Vagina (tissue), 2 donors: ENCODE results near the gene PAM16. TPM values are rescaled to one million over a fixed set of nuclear protein-coding genes. Genes with fewer than 3 reads are reported as not detected.
"Not testable (repeated sequence)": the region's sequence is repeated elsewhere in the genome, so short reads cannot be mapped to it uniquely, and the experiment has no call there.

Experiments used
- DNase-seq, 2 donors: peaks; one replicate each; pipeline ENCODE4 v3.0.0-alpha.2; 2017; ENCODE audit errors: extremely low spot score in 2 of 2
- H3K27ac ChIP-seq: fragments of 200-600 bp; sonication (generic); one replicate; pipeline ENCODE4 v1.5.1; 2019
- H3K27me3 ChIP-seq: fragments of 200-600 bp; sonication (generic); one replicate; pipeline ENCODE4 v1.5.1; 2019
- H3K36me3 ChIP-seq, 2 donors: fragments of 200-600 bp; sonication (generic); one replicate each; pipeline ENCODE4 v1.5.1; 2017 to 2019
- H3K4me1 ChIP-seq: fragments of 200-600 bp; sonication (generic); one replicate; pipeline ENCODE4 v1.5.1; 2019
- H3K4me3 ChIP-seq, 2 donors: fragments of 200-600 bp; sonication (generic); 1 replicate in 1 of 2; 2 replicates in 1 of 2; pipeline ENCODE4 v1.5.1; 2016 to 2019
- H3K9me3 ChIP-seq: fragments of 200-600 bp; sonication (generic); one replicate; pipeline ENCODE4 v1.5.1; 2019
- POLR2A ChIP-seq, 2 donors: fragments of 450-650 bp; IDR thresholded peaks; one replicate each; pipeline ENCODE4 v1.6.1; 2017; ENCODE audit warnings: antibody characterized with exemption in 2 of 2, mild to moderate bottlenecking in 2 of 2, moderate library complexity in 2 of 2
- POLR2AphosphoS5 ChIP-seq, 2 donors: sonication (generic); formaldehyde crosslinking; IDR thresholded peaks; one replicate each; pipeline ENCODE4 v1.9.0; 2017; ENCODE audit warnings: antibody characterized with exemption in 2 of 2, mild to moderate bottlenecking in 2 of 2, low read depth in 1 of 2; ENCODE audit not compliant: insufficient read depth in 1 of 2
- intact Hi-C: fragments of 100-400 bp; cut with DNase I; formaldehyde crosslinking; loops from one replicate; pipeline ENCODE4 v1.15.1; 2023
- total RNA-seq: library from RNA; depleted of rRNA; stranded (reverse); fragments of >200 nt; gene quantifications from one replicate; pipeline ENCODE4 v1.2.3, GENCODE V29; 2016
- TF ChIP-seq, protein P1 (sequence below), 3 experiments: fragments of 450-650 bp in 2 of 3; fragments of 200-600 bp in 1 of 3; sonication (generic) in 1 of 3; IDR thresholded peaks; one replicate each; pipeline ENCODE4 v1.5.1; 2017 to 2019; ENCODE audit warnings: antibody characterized with exemption in 3 of 3, mild to moderate bottlenecking in 2 of 3, moderate library complexity in 2 of 3

PAM16 gene
- total RNA-seq, 1 donor from 2014 or later, result 76.1 TPM

DNA sequence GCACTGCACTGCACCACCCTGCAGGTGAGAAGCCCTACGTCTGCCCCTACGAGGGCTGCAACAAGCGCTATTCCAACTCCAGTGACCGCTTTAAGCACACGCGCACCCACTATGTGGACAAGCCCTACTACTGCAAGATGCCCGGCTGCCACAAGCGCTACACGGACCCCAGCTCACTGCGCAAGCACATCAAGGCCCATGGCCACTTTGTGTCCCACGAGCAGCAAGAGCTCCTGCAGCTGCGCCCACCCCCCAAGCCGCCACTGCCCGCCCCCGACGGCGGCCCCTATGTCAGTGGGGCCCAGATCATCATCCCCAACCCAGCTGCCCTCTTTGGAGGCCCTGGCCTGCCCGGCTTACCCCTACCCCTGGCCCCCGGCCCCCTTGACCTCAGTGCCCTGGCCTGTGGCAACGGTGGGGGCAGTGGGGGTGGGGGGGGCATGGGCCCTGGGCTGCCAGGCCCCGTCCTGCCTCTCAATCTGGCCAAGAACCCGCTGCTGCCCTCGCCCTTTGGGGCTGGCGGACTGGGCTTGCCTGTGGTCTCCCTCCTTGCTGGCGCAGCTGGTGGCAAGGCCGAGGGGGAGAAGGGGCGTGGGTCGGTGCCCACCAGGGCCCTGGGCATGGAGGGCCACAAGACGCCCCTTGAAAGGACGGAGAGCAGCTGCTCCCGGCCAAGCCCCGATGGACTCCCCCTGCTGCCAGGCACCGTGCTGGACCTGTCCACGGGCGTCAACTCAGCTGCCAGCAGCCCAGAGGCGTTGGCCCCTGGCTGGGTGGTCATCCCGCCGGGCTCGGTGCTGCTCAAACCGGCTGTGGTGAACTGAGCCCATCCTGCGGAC, 14.2 kb downstream of the PAM16 start:
- intact Hi-C loops, result loop anchor here (10.0 kb wide), 1 partner anchor 132 kb away; no protein-coding TSS in a partner anchor

DNA sequence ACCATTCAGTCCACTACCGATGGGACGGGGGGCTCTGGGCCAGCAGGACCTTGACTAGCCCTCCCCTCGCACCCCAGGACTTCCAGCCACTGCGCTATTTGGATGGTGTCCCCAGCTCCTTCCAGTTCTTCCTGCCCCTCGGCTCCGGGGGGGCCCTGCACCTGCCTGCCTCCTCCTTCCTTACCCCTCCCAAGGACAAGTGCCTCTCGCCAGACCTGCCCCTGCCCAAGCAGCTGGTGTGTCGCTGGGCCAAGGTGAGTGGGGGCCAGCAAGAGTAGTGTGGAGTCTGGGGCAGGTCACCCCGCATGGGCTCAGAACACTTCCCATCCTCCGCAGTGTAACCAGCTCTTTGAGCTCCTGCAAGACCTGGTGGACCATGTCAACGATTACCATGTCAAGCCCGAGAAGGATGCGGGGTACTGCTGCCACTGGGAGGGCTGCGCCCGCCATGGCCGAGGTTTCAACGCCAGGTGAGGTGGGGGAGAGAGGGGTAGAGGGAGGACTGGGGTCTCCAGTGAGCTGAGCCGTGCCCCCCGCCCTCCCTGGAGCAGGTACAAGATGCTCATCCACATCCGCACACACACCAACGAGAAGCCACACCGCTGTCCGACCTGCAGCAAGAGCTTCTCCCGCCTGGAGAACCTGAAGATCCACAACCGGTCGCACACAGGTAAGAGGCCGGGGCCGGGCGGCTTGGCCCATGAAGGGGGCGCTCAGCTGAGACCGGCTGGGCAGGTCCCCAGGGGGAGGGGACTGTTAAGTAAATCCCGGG, 16.2 kb downstream of the PAM16 start:
- TF ChIP-seq POLR2AphosphoS5 (IDR thresholded peaks at IDR 0.05; ENCODE audit: insufficient read depth in 1 of 2, low read depth in 1 of 2) (no peak), POLR2A (IDR thresholded peaks at IDR 0.05) (no peak)
- TF ChIP-seq, protein P1, sequence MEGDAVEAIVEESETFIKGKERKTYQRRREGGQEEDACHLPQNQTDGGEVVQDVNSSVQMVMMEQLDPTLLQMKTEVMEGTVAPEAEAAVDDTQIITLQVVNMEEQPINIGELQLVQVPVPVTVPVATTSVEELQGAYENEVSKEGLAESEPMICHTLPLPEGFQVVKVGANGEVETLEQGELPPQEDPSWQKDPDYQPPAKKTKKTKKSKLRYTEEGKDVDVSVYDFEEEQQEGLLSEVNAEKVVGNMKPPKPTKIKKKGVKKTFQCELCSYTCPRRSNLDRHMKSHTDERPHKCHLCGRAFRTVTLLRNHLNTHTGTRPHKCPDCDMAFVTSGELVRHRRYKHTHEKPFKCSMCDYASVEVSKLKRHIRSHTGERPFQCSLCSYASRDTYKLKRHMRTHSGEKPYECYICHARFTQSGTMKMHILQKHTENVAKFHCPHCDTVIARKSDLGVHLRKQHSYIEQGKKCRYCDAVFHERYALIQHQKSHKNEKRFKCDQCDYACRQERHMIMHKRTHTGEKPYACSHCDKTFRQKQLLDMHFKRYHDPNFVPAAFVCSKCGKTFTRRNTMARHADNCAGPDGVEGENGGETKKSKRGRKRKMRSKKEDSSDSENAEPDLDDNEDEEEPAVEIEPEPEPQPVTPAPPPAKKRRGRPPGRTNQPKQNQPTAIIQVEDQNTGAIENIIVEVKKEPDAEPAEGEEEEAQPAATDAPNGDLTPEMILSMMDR (IDR thresholded peaks at IDR 0.05), result no peak
- intact Hi-C loops, result loop anchor here (10.0 kb wide), 1 partner anchor 130 kb away; no protein-coding TSS in a partner anchor
- H3K27me3 ChIP-seq, result no peaks in the 10 kb centered on the region
- no peak for DNase-seq
- H3K9me3 ChIP-seq, result no peaks in the 10 kb centered on the region
- no peak overlapping the region for H3K4me3 ChIP-seq
- peaks cover 20% of the 10 kb centered on the region for H3K4me1 ChIP-seq
- no peak overlapping the region for H3K27ac ChIP-seq
- peaks cover 0 to 36% of the 10 kb centered on the region in 2 donors for H3K36me3 ChIP-seq

More for the DNA sequence above, 14.2 kb downstream of the PAM16 start:
- peaks cover 29% of the 10 kb centered on the region for H3K4me1 ChIP-seq
- H3K27ac ChIP-seq, result no peak overlapping the region
- H3K36me3 ChIP-seq, result peaks cover 0 to 36% of the 10 kb centered on the region in 2 donors
- H3K4me3 ChIP-seq, result no peak overlapping the region
- TF ChIP-seq, protein P1 (IDR thresholded peaks at IDR 0.05), result no peak
- TF ChIP-seq POLR2AphosphoS5 (IDR thresholded peaks at IDR 0.05; ENCODE audit: insufficient read depth in 1 of 2, low read depth in 1 of 2), result no peak
- TF ChIP-seq POLR2A (IDR thresholded peaks at IDR 0.05), result no peak
- no peak for DNase-seq
- H3K9me3 ChIP-seq, result no peaks in the 10 kb centered on the region
- no peaks in the 10 kb centered on the region for H3K27me3 ChIP-seq

DNA sequence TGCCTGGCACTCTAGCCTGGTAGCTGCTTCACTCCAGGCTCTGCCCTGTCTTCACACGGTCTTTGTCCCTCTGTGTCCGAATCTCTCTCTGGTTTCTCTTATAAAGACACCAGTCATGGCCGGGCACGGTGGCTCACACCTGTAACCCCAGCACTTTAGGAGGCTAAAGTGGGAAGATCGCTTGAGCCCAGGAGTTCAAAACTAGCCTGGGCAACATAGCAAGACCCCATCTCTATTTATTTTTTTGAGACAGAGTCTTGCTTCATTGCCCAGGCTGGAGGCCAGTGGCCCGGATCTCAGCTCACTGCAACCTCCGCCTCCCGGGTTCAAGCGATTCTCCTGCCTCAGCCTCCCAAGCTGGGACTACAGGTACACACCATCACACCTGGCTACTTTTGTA, 17.4 kb downstream of the PAM16 start:
- DNase-seq, H3K27me3 ChIP-seq, H3K4me3 ChIP-seq, H3K27ac ChIP-seq, H3K9me3 ChIP-seq: not testable (repeated sequence)
- intact Hi-C loops, result loop anchor here (10.0 kb wide), 1 partner anchor 129 kb away; no protein-coding TSS in a partner anchor
- Histone ChIP-seq H3K4me1 (peaks cover 22% of the 10 kb centered on the region), H3K36me3 (peaks cover 0 to 33% of the 10 kb centered on the region in 2 donors)

DNA sequence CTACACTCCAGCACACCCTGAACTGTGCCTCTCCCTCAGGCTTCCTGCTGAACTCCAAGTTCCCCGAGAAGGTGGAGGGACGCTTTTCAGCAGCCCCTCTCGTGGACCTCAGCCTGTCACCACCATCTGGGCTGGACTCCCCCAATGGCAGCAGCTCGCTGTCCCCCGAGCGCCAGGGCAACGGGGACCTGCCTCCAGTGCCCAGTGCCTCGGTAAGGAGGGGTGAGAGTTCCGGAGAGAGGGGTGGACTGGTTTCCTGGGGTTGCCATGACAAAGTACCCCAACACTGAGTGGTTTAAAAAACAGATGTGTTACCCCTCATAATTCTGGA, 17.8 kb downstream of the PAM16 start:
- DNase-seq, result no peak
- no peaks in the 10 kb centered on the region for H3K27me3 ChIP-seq
- TF ChIP-seq POLR2A (IDR thresholded peaks at IDR 0.05) (no peak), POLR2AphosphoS5 (IDR thresholded peaks at IDR 0.05; ENCODE audit: insufficient read depth in 1 of 2, low read depth in 1 of 2) (no peak)
- TF ChIP-seq, protein P1 (IDR thresholded peaks at IDR 0.05), result no peak
- peaks cover 22% of the 10 kb centered on the region for H3K4me1 ChIP-seq
- peaks cover 0 to 31% of the 10 kb centered on the region in 2 donors for H3K36me3 ChIP-seq
- intact Hi-C loops, result loop anchor here (10.0 kb wide), 1 partner anchor 128 kb away; no protein-coding TSS in a partner anchor
- H3K4me3 ChIP-seq, result no peak overlapping the region
- no peaks in the 10 kb centered on the region for H3K9me3 ChIP-seq
- H3K27ac ChIP-seq, result no peak overlapping the region

DNA sequence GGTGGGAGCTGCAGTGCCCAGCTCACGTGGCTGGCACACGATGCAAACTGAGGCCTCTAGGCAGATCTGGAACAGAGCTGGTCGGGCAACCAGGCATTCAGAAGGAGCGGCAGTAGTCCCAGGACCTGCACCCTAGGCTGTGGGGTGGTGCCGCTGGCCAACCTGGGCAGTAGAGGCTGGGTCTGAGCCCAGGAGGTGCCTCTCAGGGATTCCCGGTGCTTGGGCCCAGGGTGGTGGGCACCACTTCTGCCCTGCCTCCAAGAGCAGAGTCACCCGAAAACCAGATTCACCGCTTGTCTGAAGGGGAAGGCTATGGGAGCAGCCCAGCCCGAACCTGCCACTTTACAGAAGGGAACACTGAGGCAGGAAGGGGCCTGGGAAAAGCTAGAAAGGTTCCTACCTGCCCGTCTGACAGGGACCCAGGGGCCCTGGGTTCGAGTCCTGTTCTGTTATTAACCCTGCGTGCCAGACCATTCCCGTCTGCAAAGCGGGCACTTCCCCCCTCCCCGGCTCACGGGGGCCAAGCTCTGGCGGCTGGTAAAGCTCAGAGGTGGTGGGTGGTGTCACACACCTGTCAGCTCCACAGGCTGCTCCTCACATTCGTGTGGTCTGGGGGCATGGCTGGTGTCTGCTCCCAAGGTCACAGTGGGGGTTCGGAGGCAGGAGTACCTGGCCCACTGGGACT, 18.4 kb downstream of the PAM16 start:
- no peak overlapping the region for H3K27ac ChIP-seq
- peaks cover 26% of the 10 kb centered on the region for H3K4me1 ChIP-seq
- TF ChIP-seq, protein P1 (IDR thresholded peaks at IDR 0.05), result no peak
- no peak for TF ChIP-seq POLR2AphosphoS5 (IDR thresholded peaks at IDR 0.05; ENCODE audit: insufficient read depth in 1 of 2, low read depth in 1 of 2)
- TF ChIP-seq POLR2A (IDR thresholded peaks at IDR 0.05), result no peak
- no peak overlapping the region for H3K4me3 ChIP-seq
- H3K9me3 ChIP-seq, result no peaks in the 10 kb centered on the region
- H3K36me3 ChIP-seq, result peaks cover 0 to 31% of the 10 kb centered on the region in 2 donors
- no peak for DNase-seq
- intact Hi-C loops, result loop anchor here (10.0 kb wide), 1 partner anchor 128 kb away; no protein-coding TSS in a partner anchor
- no peaks in the 10 kb centered on the region for H3K27me3 ChIP-seq
